Skin of body (tissue), 2 donors: Measurements from ENCODE around the gene CEP135. TPM values are rescaled to one million over a fixed set of nuclear protein-coding genes. Genes with fewer than 3 reads are reported as not detected.

ENCODE experiments used
- DNase-seq: peaks from one replicate; lab custom pipeline; 2025; lab: John Stamatoyannopoulos, UW
- total RNA-seq: library from RNA; depleted of rRNA; stranded (reverse); fragments of >200 nt; gene quantifications from one replicate; pipeline ENCODE4 v1.2.3, GENCODE V29; 2014

CEP135 gene
- total RNA-seq, 1 donor from 2014 or later, result 11.0 TPM

DNA sequence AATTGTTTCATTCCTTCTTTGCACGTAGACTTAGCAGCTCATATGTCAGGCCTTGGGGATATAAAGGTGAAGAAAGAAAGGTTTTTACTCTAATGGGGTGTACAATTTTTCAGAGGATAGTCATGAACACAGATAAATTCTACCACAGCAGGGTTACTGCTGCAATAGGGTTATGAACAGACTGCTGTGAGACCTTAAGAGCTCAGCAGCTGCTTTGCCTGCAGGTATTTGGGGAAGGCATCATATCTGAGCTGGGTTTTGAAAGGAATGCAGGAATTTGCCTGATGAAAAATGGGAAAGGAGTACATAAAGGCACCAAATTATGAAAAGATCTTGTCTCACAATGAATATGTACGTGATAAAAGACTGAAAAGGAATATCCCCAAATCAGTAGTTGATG, 128.9 kb downstream of the CEP135 start:
- DNase-seq, result no peak

- DNase-seq, result no peak
Observed at GRCh38 chr4:56078866-56079265, 130.1 kb downstream of the CEP135 start.

DNA sequence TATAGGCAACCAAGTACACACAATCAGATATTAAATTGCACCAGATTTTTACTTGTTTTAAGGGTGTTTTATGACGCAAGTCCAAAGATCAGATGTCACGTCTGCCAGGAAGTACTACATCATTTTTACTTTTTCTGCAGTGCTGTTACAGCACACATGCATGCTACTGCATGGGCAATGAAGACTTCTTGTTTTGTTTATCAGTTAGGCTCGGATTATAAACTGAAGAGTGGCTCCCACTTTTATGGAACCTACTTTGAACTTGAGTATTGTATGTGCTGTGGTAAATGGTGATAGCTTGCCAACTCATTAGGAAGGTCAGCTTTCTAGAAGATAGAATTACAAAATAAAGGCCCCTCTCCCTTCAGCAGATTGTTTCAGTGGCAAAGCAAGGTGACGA, 131.6 kb downstream of the CEP135 start:
- no peak for DNase-seq

DNA sequence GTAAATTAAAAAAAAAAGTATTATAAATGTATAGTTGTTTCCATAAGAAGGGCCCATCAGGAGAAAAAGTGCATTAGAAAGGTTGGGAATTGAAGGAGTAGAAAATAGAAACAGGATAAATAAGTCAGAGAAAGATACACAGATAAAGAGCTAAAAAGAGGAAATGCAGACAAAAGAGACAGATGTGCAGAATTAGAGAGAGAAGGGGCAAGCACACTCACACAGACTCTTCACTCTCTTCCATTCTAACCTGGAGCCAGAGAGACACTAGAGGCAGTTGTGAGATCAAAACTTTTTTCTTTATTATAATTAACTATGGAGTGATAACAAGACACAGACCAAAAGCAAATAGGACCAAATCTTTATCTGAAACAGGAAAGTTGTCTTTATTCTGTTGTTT, 134.1 kb downstream of the CEP135 start:
- DNase-seq, result no peak

Other genes starting within 250 kb of the CEP135 start
- not detected for gene EXOC1L, start 129.2 kb upstream of the CEP135 start, total RNA-seq
- gene EXOC1, start 95.3 kb upstream of the CEP135 start, total RNA-seq, result 35.6 TPM